Gastrocnemius medialis (tissue), 4 donors: ENCODE measurements around the gene SPATA7. TPM values are rescaled to one million over a fixed set of nuclear protein-coding genes. Genes with fewer than 3 reads are reported as not detected.
A peak's percentile ranks its signal among the peaks of the same experiment; 100 is the strongest.

Experiments
- ATAC-seq, 2 donors: fragments of 150-250 bp; one replicate each; pipeline ENCODE4 v1.9.1; 2016
- DNase-seq, 2 donors: peaks; one replicate each; pipeline ENCODE4 v3.0.0-alpha.2; 2019
- H3K27ac ChIP-seq, 4 donors: fragments of 200-600 bp; sonication (generic); 1 replicate in 1 of 4; 2 replicates in 3 of 4; pipeline ENCODE4 v1.5.1; 2016 to 2018; ENCODE audit warnings: mild to moderate bottlenecking in 2 of 4, moderate library complexity in 1 of 4
- H3K27me3 ChIP-seq, 3 donors: fragments of 200-600 bp; sonication (generic) in 2 of 3; 1 replicate in 1 of 3; 2 replicates in 2 of 3; pipeline versions ENCODE4 v1.5.1 to v1.6.0; 2016 to 2019; ENCODE audit warnings: mild to moderate bottlenecking in 1 of 3, moderate library complexity in 1 of 3
- H3K36me3 ChIP-seq, 2 donors: fragments of 200-600 bp; sonication (generic) in 1 of 2; one replicate each; pipeline ENCODE4 v1.5.1; 2017 to 2018
- H3K4me1 ChIP-seq, 2 donors: fragments of 200-600 bp; sonication (generic) in 1 of 2; one replicate each; pipeline ENCODE4 v1.5.1; 2016 to 2017; ENCODE audit warnings: mild to moderate bottlenecking in 2 of 2
- H3K4me3 ChIP-seq, 4 donors: fragments of 200-600 bp; sonication (generic) in 3 of 4; 1 replicate in 1 of 4; 2 replicates in 3 of 4; pipeline ENCODE4 v1.5.1; 2016 to 2019; ENCODE audit warnings: mild to moderate bottlenecking in 2 of 4
- H3K9me3 ChIP-seq, 3 donors: fragments of 200-600 bp; sonication (generic) in 2 of 3; 1 replicate in 1 of 3; 2 replicates in 2 of 3; pipeline ENCODE4 v1.5.1; 2016 to 2019
- POLR2A ChIP-seq, 2 donors: fragments of 450-650 bp; IDR thresholded peaks; one replicate each; pipeline ENCODE4 v1.6.1; 2017; ENCODE audit warnings: antibody characterized with exemption in 2 of 2, mild to moderate bottlenecking in 2 of 2, moderate library complexity in 2 of 2
- in situ Hi-C, 4 donors: fragments of 200-750 bp; cut with MboI; loops; one replicate each; pipeline versions ENCODE4 v1.15.0 to v1.8.0; 2017; ENCODE audit warnings: low sequenced_read_pairs in 4 of 4
- intact Hi-C: fragments of 100-400 bp; cut with DNase I; formaldehyde crosslinking; loops from one replicate; pipeline ENCODE4 v1.15.1; 2023; ENCODE audit warnings: low total_unique reads
- total RNA-seq, 4 donors: library from RNA; depleted of rRNA; stranded (reverse); fragments of >200 nt; gene quantifications; one replicate each; pipeline versions ENCODE4 v1.1.0 to v1.2.3, GENCODE V29; 2016
- TF ChIP-seq, protein P1 (sequence below), 5 experiments: fragments of 450-650 bp in 3 of 5; fragments of 200-600 bp in 2 of 5; sonication (generic) in 2 of 5; IDR thresholded peaks in 4 of 5; conservative IDR thresholded peaks in 1 of 5; 1 replicate in 4 of 5; 2 replicates in 1 of 5; pipeline ENCODE4 v1.5.1; 2016 to 2019; ENCODE audit warnings: antibody characterized with exemption in 5 of 5, mild to moderate bottlenecking in 3 of 5, moderate library complexity in 3 of 5

The SPATA7 gene
- total RNA-seq, 4 donors from 2014 or later, result 7.2 to 11.2 (median 10.1) TPM

DNA sequence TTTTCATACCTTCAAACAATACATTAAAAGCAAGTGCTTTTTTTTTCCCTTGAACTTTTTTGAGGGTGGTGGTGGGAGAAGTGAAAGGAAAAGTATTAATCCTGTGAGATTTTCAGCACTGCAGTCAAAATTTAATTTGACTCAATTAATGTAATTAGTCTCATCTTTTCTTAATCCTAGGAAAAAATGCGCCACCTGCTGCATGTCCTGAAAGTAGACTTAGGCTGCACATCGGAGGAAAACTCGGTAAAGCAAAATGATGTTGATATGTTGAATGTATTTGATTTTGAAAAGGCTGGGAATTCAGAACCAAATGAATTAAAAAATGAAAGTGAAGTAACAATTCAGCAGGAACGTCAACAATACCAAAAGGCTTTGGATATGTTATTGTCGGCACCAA lies 52.2 kb downstream of the SPATA7 start:
- no peaks in the 10 kb centered on the region for H3K4me1 ChIP-seq
- ATAC-seq, result no peak
- intact Hi-C loops (no loop called here), in situ Hi-C loops (no loop called here)
- H3K9me3 ChIP-seq, result no peaks in the 10 kb centered on the region
- H3K27ac ChIP-seq, result no peak overlapping the region
- H3K36me3 ChIP-seq, result peaks cover 0 to 17% of the 10 kb centered on the region in 2 donors
- no peaks in the 10 kb centered on the region for H3K27me3 ChIP-seq
- DNase-seq, result no peak
- no peak overlapping the region for H3K4me3 ChIP-seq
- TF ChIP-seq, protein P1, sequence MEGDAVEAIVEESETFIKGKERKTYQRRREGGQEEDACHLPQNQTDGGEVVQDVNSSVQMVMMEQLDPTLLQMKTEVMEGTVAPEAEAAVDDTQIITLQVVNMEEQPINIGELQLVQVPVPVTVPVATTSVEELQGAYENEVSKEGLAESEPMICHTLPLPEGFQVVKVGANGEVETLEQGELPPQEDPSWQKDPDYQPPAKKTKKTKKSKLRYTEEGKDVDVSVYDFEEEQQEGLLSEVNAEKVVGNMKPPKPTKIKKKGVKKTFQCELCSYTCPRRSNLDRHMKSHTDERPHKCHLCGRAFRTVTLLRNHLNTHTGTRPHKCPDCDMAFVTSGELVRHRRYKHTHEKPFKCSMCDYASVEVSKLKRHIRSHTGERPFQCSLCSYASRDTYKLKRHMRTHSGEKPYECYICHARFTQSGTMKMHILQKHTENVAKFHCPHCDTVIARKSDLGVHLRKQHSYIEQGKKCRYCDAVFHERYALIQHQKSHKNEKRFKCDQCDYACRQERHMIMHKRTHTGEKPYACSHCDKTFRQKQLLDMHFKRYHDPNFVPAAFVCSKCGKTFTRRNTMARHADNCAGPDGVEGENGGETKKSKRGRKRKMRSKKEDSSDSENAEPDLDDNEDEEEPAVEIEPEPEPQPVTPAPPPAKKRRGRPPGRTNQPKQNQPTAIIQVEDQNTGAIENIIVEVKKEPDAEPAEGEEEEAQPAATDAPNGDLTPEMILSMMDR (IDR thresholded peaks at IDR 0.05 in 4 of 5, conservative IDR thresholded peaks at IDR 0.05 in 1 of 5), result no peak
- TF ChIP-seq POLR2A (IDR thresholded peaks at IDR 0.05), result no peak

DNA sequence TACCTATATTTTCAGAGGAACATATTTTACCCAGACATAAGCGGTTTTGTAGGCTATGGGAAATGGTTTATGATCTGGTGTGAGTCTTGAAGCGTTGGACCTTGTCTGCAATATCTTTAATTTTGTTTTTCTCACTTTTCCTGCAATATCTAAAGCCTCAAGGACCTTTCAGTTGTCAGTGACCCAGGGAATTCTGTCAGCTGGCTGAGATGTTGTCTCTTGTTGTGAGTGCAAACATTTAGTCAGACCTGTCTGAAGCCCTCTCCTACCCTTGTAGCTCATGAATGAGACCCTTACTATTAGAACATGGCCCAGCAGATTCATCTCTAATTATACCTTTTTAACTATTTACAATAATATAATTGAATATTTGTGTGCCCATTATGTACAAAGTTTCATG lies 53.6 kb downstream of the SPATA7 start:
- Histone ChIP-seq H3K4me1 (no peaks in the 10 kb centered on the region), H3K27me3 (no peaks in the 10 kb centered on the region), H3K27ac (no peak overlapping the region), H3K36me3 (peaks cover 0 to 17% of the 10 kb centered on the region in 2 donors), H3K9me3 (no peaks in the 10 kb centered on the region), H3K4me3 (no peak overlapping the region)
- no peak for TF ChIP-seq POLR2A (IDR thresholded peaks at IDR 0.05)
- TF ChIP-seq, protein P1 (IDR thresholded peaks at IDR 0.05 in 4 of 5, conservative IDR thresholded peaks at IDR 0.05 in 1 of 5), result no peak
- in situ Hi-C loops (no loop called here), intact Hi-C loops (no loop called here)
- ATAC-seq (no peak), DNase-seq (no peak)

DNA sequence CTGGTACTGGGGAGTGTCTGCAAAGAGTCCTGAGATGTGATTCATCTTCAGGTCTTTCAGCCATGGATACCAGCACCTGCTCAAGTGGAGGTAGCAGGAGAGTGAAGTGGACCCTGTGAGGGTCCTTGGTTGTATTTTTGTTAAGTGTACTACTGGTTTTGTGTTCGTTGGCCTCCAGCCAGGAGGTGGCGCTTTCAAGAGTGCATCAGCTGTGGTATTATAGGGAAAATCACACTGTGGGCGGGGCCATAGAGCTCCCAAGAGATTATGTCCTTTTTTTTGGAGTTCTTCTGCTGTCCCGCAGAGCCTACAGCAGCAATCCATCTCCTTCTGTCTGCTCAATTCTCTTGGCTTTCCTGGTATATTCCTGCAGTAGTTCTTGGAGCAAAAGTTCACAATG lies 66.8 kb downstream of the SPATA7 start:
- Histone ChIP-seq H3K27me3 (no peaks in the 10 kb centered on the region), H3K4me1 (no peaks in the 10 kb centered on the region), H3K4me3 (no peak overlapping the region), H3K27ac (no peak overlapping the region), H3K36me3 (peaks cover 0 to 7% of the 10 kb centered on the region in 2 donors), H3K9me3 (no peaks in the 10 kb centered on the region)
- in situ Hi-C loops (no loop called here), intact Hi-C loops (no loop called here)
- no peak for ATAC-seq
- no peak for TF ChIP-seq POLR2A (IDR thresholded peaks at IDR 0.05)
- TF ChIP-seq, protein P1 (IDR thresholded peaks at IDR 0.05 in 4 of 5, conservative IDR thresholded peaks at IDR 0.05 in 1 of 5), result no peak
- DNase-seq, result no peak

DNA sequence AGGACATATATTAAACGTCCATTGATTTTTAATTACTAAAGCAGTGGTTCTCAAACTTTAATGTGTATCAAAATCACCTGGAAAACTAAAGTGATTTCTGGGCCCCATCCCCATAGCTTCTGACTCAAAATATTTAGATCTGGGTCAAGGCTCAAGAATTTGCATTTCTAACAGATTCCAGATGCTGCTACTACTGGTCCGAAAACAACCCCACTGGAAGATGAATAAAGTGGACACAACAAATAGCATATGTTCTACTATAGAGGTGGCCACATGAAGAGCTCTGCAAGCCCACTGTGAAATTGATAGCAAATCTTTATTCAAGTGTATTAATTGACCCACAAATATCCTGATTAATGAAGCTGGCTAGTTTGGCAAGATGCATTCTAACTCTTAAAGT lies 69.4 kb downstream of the SPATA7 start:
- in situ Hi-C loops (no loop called here), intact Hi-C loops (no loop called here)
- no peaks in the 10 kb centered on the region for H3K9me3 ChIP-seq
- ATAC-seq (no peak), DNase-seq (no peak)
- no peaks in the 10 kb centered on the region for H3K4me1 ChIP-seq
- no peaks in the 10 kb centered on the region for H3K27me3 ChIP-seq
- peaks cover 0 to 7% of the 10 kb centered on the region in 2 donors for H3K36me3 ChIP-seq
- TF ChIP-seq, protein P1 (IDR thresholded peaks at IDR 0.05 in 4 of 5, conservative IDR thresholded peaks at IDR 0.05 in 1 of 5), result no peak
- TF ChIP-seq POLR2A (IDR thresholded peaks at IDR 0.05), result no peak
- no peak overlapping the region for H3K4me3 ChIP-seq
- H3K27ac ChIP-seq, result no peak overlapping the region

DNA sequence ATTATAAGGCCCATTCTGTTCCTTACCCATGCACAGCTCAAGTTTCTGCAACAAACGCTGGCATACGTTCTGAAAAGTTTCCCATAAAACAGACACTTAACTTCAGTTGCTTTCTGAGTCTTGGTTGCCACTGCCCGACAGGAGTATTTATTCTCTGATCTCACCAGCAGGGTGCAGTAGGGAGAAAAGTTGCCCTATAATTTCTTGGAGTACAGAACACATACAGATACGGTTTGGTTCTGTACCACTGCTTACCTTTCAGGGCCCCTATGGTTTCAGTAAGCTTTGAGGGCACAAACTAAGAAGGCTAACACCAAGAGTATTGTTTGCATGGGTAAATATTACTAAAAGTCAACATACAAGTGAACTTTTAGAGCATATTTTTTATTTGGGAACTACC lies 77.9 kb downstream of the SPATA7 start:
- ATAC-seq, result no peak
- H3K9me3 ChIP-seq, result no peaks in the 10 kb centered on the region
- in situ Hi-C loops (no loop called here), intact Hi-C loops (no loop called here)
- TF ChIP-seq POLR2A (IDR thresholded peaks at IDR 0.05), result no peak
- TF ChIP-seq, protein P1 (IDR thresholded peaks at IDR 0.05 in 4 of 5, conservative IDR thresholded peaks at IDR 0.05 in 1 of 5), result peak in 1 of 5 experiments; percentile 19
- H3K27me3 ChIP-seq, result no peaks in the 10 kb centered on the region
- no peak for DNase-seq
- H3K36me3 ChIP-seq, result peaks cover 0 to 33% of the 10 kb centered on the region in 2 donors
- no peak overlapping the region for H3K27ac ChIP-seq
- H3K4me1 ChIP-seq, result no peaks in the 10 kb centered on the region
- no peak overlapping the region for H3K4me3 ChIP-seq
